HEK293 (cell line): ENCODE results near the gene FTL.
A peak's percentile ranks its signal among the peaks of the same experiment; 100 is the strongest.

ENCODE experiments used
- CTCF ChIA-PET: fragments of 350-600 bp; formaldehyde crosslinking; extraction: SDS; loops from one replicate; lab custom pipeline; 2021; ENCODE audit warnings: antibody characterized with exemption; lab: Yijun Ruan, JAX
- POLR2A ChIA-PET: fragments of 300-600 bp; formaldehyde crosslinking; extraction: SDS; loops from one replicate; lab custom pipeline; 2020; ENCODE audit warnings: antibody characterized with exemption, inconsistent platforms; lab: Yijun Ruan, JAX
- H3K27ac ChIP-seq: fragments of 200-500 bp; sonication (Bioruptor generic); 2 replicates; pipeline ENCODE4 v1.5.1; 2014; ENCODE audit warnings: low read depth, low read length, control low read depth, inconsistent platforms; ENCODE audit errors: extremely low read depth
- H3K36me3 ChIP-seq, 2 experiments: fragments of 200-500 bp in 1 of 2; sonication (Bioruptor generic) in 1 of 2; 1 replicate in 1 of 2; 2 replicates in 1 of 2; pipeline ENCODE4 v1.5.1; 2014 to 2017; ENCODE audit warnings: inconsistent platforms in 2 of 2, low read length in 2 of 2; ENCODE audit not compliant: control insufficient read depth in 2 of 2, insufficient read depth in 1 of 2
- H3K4me1 ChIP-seq: fragments of 200-500 bp; sonication (Bioruptor generic); 2 replicates; pipeline ENCODE4 v1.5.1; 2014; ENCODE audit warnings: mild to moderate bottlenecking, low read length, inconsistent platforms; ENCODE audit not compliant: control insufficient read depth, insufficient read depth
- H3K4me3 ChIP-seq: 2 replicates; pipeline ENCODE4 v1.5.1; 2011; ENCODE audit warnings: low read depth, mild to moderate bottlenecking, control low read depth, low read length, moderate library complexity
- H3K9me3 ChIP-seq: fragments of 200-500 bp; sonication (Bioruptor generic); 2 replicates; pipeline ENCODE4 v1.5.1; 2014; ENCODE audit warnings: low read depth, low read length, inconsistent platforms; ENCODE audit not compliant: control insufficient read depth, insufficient read depth
- BCL11B ChIP-seq: fragments of 450-650 bp; formaldehyde crosslinking; IDR thresholded peaks from 2 replicates; pipeline ENCODE4 v1.5.1; 2016; ENCODE audit warnings: low read depth, missing biosample characterization, missing genetic modification characterization
- EGR2 ChIP-seq: fragments of 450-650 bp; formaldehyde crosslinking; IDR thresholded peaks from 2 replicates; pipeline ENCODE4 v1.5.1; 2016; ENCODE audit warnings: low read depth, missing biosample characterization, missing genetic modification characterization
- GFI1B ChIP-seq: fragments of 450-650 bp; formaldehyde crosslinking; IDR thresholded peaks from 2 replicates; pipeline ENCODE4 v1.5.1; 2016; ENCODE audit warnings: missing biosample characterization, missing genetic modification characterization
- GLIS2 ChIP-seq: fragments of 450-650 bp; formaldehyde crosslinking; IDR thresholded peaks from 2 replicates; pipeline ENCODE4 v1.5.1; 2016; ENCODE audit warnings: missing biosample characterization, missing genetic modification characterization
- HOXA7 ChIP-seq: sonication (generic); formaldehyde crosslinking; IDR thresholded peaks from 2 replicates; pipeline ENCODE4 v1.8.1; 2022; ENCODE audit warnings: missing genetic modification reagents, borderline replicate concordance
- KLF10 ChIP-seq: fragments of 450-650 bp; IDR thresholded peaks from 2 replicates; pipeline ENCODE4 v1.5.1; 2018; ENCODE audit warnings: missing biosample characterization, mild to moderate bottlenecking, missing genetic modification characterization
- KLF7 ChIP-seq: fragments of 450-650 bp; formaldehyde crosslinking; IDR thresholded peaks from 2 replicates; pipeline ENCODE4 v1.5.1; 2016; ENCODE audit warnings: missing biosample characterization, missing genetic modification characterization, borderline replicate concordance
- MYNN ChIP-seq: fragments of 450-650 bp; formaldehyde crosslinking; IDR thresholded peaks from 2 replicates; pipeline ENCODE4 v1.5.1; 2016; ENCODE audit warnings: missing biosample characterization, missing genetic modification characterization, borderline replicate concordance
- RBAK ChIP-seq: fragments of 450-650 bp; formaldehyde crosslinking; IDR thresholded peaks from 2 replicates; pipeline ENCODE4 v1.5.1; 2016; ENCODE audit warnings: missing biosample characterization, missing genetic modification characterization
- YY1 ChIP-seq: fragments of 450-650 bp; formaldehyde crosslinking; IDR thresholded peaks from 2 replicates; pipeline ENCODE4 v1.5.1; 2018; ENCODE audit warnings: missing biosample characterization, missing genetic modification characterization
- ZBTB17 ChIP-seq: fragments of 450-650 bp; formaldehyde crosslinking; IDR thresholded peaks from 2 replicates; pipeline ENCODE4 v1.5.1; 2016; ENCODE audit warnings: missing biosample characterization, missing genetic modification characterization
- ZBTB8A ChIP-seq: fragments of 450-650 bp; formaldehyde crosslinking; IDR thresholded peaks from 2 replicates; pipeline ENCODE4 v1.5.1; 2016; ENCODE audit warnings: missing biosample characterization, missing genetic modification characterization
- ZIC2 ChIP-seq: fragments of 450-650 bp; formaldehyde crosslinking; IDR thresholded peaks from 2 replicates; pipeline ENCODE4 v1.5.1; 2016; ENCODE audit warnings: missing biosample characterization, missing genetic modification characterization
- ZNF10 ChIP-seq: fragments of 450-650 bp; formaldehyde crosslinking; IDR thresholded peaks from 2 replicates; pipeline ENCODE4 v1.5.1; 2017; ENCODE audit warnings: missing biosample characterization, missing genetic modification characterization
- ZNF112 ChIP-seq: fragments of 450-650 bp; formaldehyde crosslinking; IDR thresholded peaks from 2 replicates; pipeline ENCODE4 v1.5.0; 2017; ENCODE audit warnings: missing biosample characterization, missing genetic modification characterization
- ZNF274 ChIP-seq, 2 experiments: fragments of 200-500 bp in 1 of 2; fragments of 450-650 bp in 1 of 2; sonication (Bioruptor generic) in 1 of 2; formaldehyde crosslinking in 1 of 2; IDR thresholded peaks; 2 replicates each; pipeline versions ENCODE4 v1.5.1 to v1.6.1; 2014 to 2016; ENCODE audit warnings: borderline replicate concordance in 1 of 2, inconsistent platforms in 1 of 2, low read length in 1 of 2, missing biosample characterization in 1 of 2, missing genetic modification characterization in 1 of 2
- ZNF311 ChIP-seq: fragments of 450-650 bp; formaldehyde crosslinking; IDR thresholded peaks from 2 replicates; pipeline ENCODE4 v1.5.1; 2017; ENCODE audit warnings: missing biosample characterization, missing genetic modification characterization, borderline replicate concordance
- ZNF335 ChIP-seq: fragments of 450-650 bp; formaldehyde crosslinking; conservative IDR thresholded peaks from 2 replicates; pipeline ENCODE4 v1.5.1; 2016; ENCODE audit warnings: missing biosample characterization, missing genetic modification characterization
- ZNF350 ChIP-seq: fragments of 450-650 bp; formaldehyde crosslinking; IDR thresholded peaks from 2 replicates; pipeline ENCODE4 v1.5.0; 2017; ENCODE audit warnings: missing biosample characterization, mild to moderate bottlenecking, missing genetic modification characterization
- ZNF521 ChIP-seq: fragments of 450-650 bp; formaldehyde crosslinking; IDR thresholded peaks from 2 replicates; pipeline ENCODE4 v1.5.1; 2017; ENCODE audit warnings: missing biosample characterization, mild to moderate bottlenecking, missing genetic modification characterization
- ZNF548 ChIP-seq: fragments of 450-650 bp; formaldehyde crosslinking; IDR thresholded peaks from 2 replicates; pipeline ENCODE4 v1.5.1; 2016; ENCODE audit warnings: missing biosample characterization, missing genetic modification characterization
- ZNF558 ChIP-seq: fragments of 450-650 bp; formaldehyde crosslinking; IDR thresholded peaks from 2 replicates; pipeline ENCODE4 v1.5.1; 2016; ENCODE audit warnings: missing biosample characterization, missing genetic modification characterization
- ZNF626 ChIP-seq: fragments of 450-650 bp; sonication (Bioruptor Pico); formaldehyde crosslinking; IDR thresholded peaks from 2 replicates; pipeline ENCODE4 v1.5.1; 2018; ENCODE audit warnings: missing biosample characterization, missing genetic modification characterization, inconsistent platforms
- ZNF843 ChIP-seq: fragments of 450-650 bp; formaldehyde crosslinking; IDR thresholded peaks from 2 replicates; pipeline ENCODE4 v1.5.1; 2016; ENCODE audit warnings: missing biosample characterization, missing genetic modification characterization
- TF ChIP-seq, protein P1 (sequence below): fragments of 450-650 bp; formaldehyde crosslinking; IDR thresholded peaks from 2 replicates; pipeline ENCODE4 v1.5.1; 2016; ENCODE audit warnings: missing biosample characterization, missing genetic modification characterization
- TF ChIP-seq, protein P2 (sequence below): fragments of 450-650 bp; IDR thresholded peaks from 2 replicates; pipeline ENCODE4 v1.5.1; 2018; ENCODE audit warnings: missing biosample characterization, missing genetic modification characterization
- TF ChIP-seq, protein P3 (sequence below): sonication (generic); formaldehyde crosslinking; IDR thresholded peaks from 2 replicates; pipeline ENCODE4 v1.8.1; 2022; ENCODE audit warnings: mild to moderate bottlenecking, moderate library complexity, missing genetic modification reagents
- TF ChIP-seq, protein P4 (sequence below): fragments of 450-650 bp; formaldehyde crosslinking; IDR thresholded peaks from 2 replicates; pipeline ENCODE4 v1.5.1; 2016; ENCODE audit warnings: missing biosample characterization, missing genetic modification characterization
- TF ChIP-seq, protein P5 (sequence below): fragments of 450-650 bp; formaldehyde crosslinking; optimal IDR thresholded peaks from 2 replicates; pipeline ENCODE3; 2016; ENCODE audit warnings: missing biosample characterization, mild to moderate bottlenecking, missing genetic modification characterization
- TF ChIP-seq, protein P6 (sequence below): fragments of 450-650 bp; formaldehyde crosslinking; IDR thresholded peaks from 2 replicates; pipeline ENCODE4; 2016; ENCODE audit warnings: missing biosample characterization, missing genetic modification characterization

FTL gene

GRCh38 chr19:48954595-48955307, 10.4 kb upstream of the FTL start, which contains the start of gene BAX:
BAX (plus strand) TSS chr19:48954875; CDS start chr19:48954929, 54 bp downstream.
- peak within 1 kb of the TSS; percentile 93 for H3K27ac ChIP-seq
- peaks cover 22 to 29% of the 10 kb centered on the region in 2 experiments; a peak in 2 of 3 replicates for H3K36me3 ChIP-seq
- H3K9me3 ChIP-seq = no peaks in the 10 kb centered on the region
- CTCF ChIA-PET = interaction anchor here (0.6 to 2.6 kb wide), 6 partner anchors 12 to 244 kb away, joined by 3 to 14 read pairs (median 4); partner anchors contain the start of gene DHDH
- peak within 1 kb of the TSS; percentile 93 for H3K4me3 ChIP-seq
- POLR2A ChIA-PET = interaction anchor here (0.6 to 2.4 kb wide), 15 partner anchors 9 to 485 kb away, joined by 3 to 13 read pairs (median 5); partner anchors contain the start of genes DHDH, FTL, NUCB1 and PPP1R15A
- peaks cover 5% of the 10 kb centered on the region for H3K4me1 ChIP-seq
- TF ChIP-seq, protein P1, sequence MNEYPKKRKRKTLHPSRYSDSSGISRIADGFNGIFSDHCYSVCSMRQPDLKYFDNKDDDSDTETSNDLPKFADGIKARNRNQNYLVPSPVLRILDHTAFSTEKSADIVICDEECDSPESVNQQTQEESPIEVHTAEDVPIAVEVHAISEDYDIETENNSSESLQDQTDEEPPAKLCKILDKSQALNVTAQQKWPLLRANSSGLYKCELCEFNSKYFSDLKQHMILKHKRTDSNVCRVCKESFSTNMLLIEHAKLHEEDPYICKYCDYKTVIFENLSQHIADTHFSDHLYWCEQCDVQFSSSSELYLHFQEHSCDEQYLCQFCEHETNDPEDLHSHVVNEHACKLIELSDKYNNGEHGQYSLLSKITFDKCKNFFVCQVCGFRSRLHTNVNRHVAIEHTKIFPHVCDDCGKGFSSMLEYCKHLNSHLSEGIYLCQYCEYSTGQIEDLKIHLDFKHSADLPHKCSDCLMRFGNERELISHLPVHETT (tag by site-specific recombination) = no peak
- TF ChIP-seq HOXA7 (CRISPR knock-in tag) (no peak), RBAK (tag by site-specific recombination) (no peak), ZNF112 (tag by site-specific recombination) (no peak), GLIS2 (tag by site-specific recombination) (peak; percentile 32; the same call in 1 of the 2 replicates), GFI1B (tag by site-specific recombination) (no peak), ZNF311 (tag by site-specific recombination) (no peak), YY1 (peak; percentile 95), ZIC2 (tag by site-specific recombination) (no peak), ZNF10 (tag by site-specific recombination) (peak; percentile 90), EGR2 (tag by site-specific recombination) (peak; percentile 20; the same call in 1 of the 2 replicates), BCL11B (no peak), ZNF274 (IDR thresholded peaks at IDR 0.05; ENCODE audit: low read length) (no peak), ZNF274 (tag by site-specific recombination; IDR thresholded peaks at IDR 0.05; ENCODE audit: borderline replicate concordance) (no peak), ZNF843 (tag by site-specific recombination) (peak; percentile 79), ZNF350 (tag by site-specific recombination) (no peak; the same call in 1 of the 2 replicates), ZNF548 (tag by site-specific recombination) (no peak), KLF7 (tag by site-specific recombination) (no peak), ZNF335 (tag by site-specific recombination) (peak; percentile 93), ZNF558 (tag by site-specific recombination) (no peak), ZNF626 (tag by site-specific recombination) (no peak), MYNN (tag by site-specific recombination) (no peak), ZBTB8A (tag by site-specific recombination) (peak; percentile 32; the same call in 1 of the 2 replicates), ZBTB17 (peak; percentile 68; the same call in 1 of the 2 replicates), KLF10 (tag by site-specific recombination) (peak; percentile 84), ZNF521 (tag by site-specific recombination) (no peak)
- TF ChIP-seq, protein P2, sequence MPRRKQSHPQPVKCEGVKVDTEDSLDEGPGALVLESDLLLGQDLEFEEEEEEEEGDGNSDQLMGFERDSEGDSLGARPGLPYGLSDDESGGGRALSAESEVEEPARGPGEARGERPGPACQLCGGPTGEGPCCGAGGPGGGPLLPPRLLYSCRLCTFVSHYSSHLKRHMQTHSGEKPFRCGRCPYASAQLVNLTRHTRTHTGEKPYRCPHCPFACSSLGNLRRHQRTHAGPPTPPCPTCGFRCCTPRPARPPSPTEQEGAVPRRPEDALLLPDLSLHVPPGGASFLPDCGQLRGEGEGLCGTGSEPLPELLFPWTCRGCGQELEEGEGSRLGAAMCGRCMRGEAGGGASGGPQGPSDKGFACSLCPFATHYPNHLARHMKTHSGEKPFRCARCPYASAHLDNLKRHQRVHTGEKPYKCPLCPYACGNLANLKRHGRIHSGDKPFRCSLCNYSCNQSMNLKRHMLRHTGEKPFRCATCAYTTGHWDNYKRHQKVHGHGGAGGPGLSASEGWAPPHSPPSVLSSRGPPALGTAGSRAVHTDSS (tag by site-specific recombination) = no peak
- TF ChIP-seq, protein P3, sequence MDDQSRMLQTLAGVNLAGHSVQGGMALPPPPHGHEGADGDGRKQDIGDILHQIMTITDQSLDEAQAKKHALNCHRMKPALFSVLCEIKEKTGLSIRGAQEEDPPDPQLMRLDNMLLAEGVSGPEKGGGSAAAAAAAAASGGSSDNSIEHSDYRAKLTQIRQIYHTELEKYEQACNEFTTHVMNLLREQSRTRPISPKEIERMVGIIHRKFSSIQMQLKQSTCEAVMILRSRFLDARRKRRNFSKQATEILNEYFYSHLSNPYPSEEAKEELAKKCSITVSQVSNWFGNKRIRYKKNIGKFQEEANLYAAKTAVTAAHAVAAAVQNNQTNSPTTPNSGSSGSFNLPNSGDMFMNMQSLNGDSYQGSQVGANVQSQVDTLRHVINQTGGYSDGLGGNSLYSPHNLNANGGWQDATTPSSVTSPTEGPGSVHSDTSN (CRISPR knock-in tag) = peak; percentile 75; the same call in 1 of the 2 replicates
- TF ChIP-seq, protein P4, sequence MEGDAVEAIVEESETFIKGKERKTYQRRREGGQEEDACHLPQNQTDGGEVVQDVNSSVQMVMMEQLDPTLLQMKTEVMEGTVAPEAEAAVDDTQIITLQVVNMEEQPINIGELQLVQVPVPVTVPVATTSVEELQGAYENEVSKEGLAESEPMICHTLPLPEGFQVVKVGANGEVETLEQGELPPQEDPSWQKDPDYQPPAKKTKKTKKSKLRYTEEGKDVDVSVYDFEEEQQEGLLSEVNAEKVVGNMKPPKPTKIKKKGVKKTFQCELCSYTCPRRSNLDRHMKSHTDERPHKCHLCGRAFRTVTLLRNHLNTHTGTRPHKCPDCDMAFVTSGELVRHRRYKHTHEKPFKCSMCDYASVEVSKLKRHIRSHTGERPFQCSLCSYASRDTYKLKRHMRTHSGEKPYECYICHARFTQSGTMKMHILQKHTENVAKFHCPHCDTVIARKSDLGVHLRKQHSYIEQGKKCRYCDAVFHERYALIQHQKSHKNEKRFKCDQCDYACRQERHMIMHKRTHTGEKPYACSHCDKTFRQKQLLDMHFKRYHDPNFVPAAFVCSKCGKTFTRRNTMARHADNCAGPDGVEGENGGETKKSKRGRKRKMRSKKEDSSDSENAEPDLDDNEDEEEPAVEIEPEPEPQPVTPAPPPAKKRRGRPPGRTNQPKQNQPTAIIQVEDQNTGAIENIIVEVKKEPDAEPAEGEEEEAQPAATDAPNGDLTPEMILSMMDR (tag by site-specific recombination) = peak; percentile 41
- TF ChIP-seq, protein P5, sequence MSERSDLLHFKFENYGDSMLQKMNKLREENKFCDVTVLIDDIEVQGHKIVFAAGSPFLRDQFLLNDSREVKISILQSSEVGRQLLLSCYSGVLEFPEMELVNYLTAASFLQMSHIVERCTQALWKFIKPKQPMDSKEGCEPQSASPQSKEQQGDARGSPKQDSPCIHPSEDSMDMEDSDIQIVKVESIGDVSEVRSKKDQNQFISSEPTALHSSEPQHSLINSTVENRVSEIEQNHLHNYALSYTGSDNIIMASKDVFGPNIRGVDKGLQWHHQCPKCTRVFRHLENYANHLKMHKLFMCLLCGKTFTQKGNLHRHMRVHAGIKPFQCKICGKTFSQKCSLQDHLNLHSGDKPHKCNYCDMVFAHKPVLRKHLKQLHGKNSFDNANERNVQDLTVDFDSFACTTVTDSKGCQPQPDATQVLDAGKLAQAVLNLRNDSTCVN (tag by site-specific recombination) = peak; percentile 74
- TF ChIP-seq, protein P6, sequence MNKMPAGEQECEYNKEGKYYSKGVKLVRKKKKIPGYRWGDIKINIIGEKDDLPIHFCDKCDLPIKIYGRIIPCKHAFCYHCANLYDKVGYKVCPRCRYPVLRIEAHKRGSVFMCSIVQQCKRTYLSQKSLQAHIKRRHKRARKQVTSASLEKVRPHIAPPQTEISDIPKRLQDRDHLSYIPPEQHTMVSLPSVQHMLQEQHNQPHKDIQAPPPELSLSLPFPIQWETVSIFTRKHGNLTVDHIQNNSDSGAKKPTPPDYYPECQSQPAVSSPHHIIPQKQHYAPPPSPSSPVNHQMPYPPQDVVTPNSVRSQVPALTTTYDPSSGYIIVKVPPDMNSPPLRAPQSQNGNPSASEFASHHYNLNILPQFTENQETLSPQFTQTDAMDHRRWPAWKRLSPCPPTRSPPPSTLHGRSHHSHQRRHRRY (tag by site-specific recombination) = no peak
